Vagina (tissue), 2 donors: ENCODE measurements around the gene TSC22D3. TPM values are rescaled to one million over a fixed set of nuclear protein-coding genes. Genes with fewer than 3 reads are reported as not detected.
A peak's percentile ranks its signal among the peaks of the same experiment; 100 is the strongest.

ENCODE experiments used
- DNase-seq, 2 donors: peaks; one replicate each; pipeline ENCODE4 v3.0.0-alpha.2; 2017; ENCODE audit errors: extremely low spot score in 2 of 2
- H3K27ac ChIP-seq: fragments of 200-600 bp; sonication (generic); one replicate; pipeline ENCODE4 v1.5.1; 2019
- H3K27me3 ChIP-seq: fragments of 200-600 bp; sonication (generic); one replicate; pipeline ENCODE4 v1.5.1; 2019
- H3K36me3 ChIP-seq, 2 donors: fragments of 200-600 bp; sonication (generic); one replicate each; pipeline ENCODE4 v1.5.1; 2017 to 2019
- H3K4me1 ChIP-seq: fragments of 200-600 bp; sonication (generic); one replicate; pipeline ENCODE4 v1.5.1; 2019
- H3K4me3 ChIP-seq, 2 donors: fragments of 200-600 bp; sonication (generic); 1 replicate in 1 of 2; 2 replicates in 1 of 2; pipeline ENCODE4 v1.5.1; 2016 to 2019
- H3K9me3 ChIP-seq: fragments of 200-600 bp; sonication (generic); one replicate; pipeline ENCODE4 v1.5.1; 2019
- CTCF ChIP-seq, 3 experiments: fragments of 450-650 bp in 2 of 3; fragments of 200-600 bp in 1 of 3; sonication (generic) in 1 of 3; IDR thresholded peaks; one replicate each; pipeline ENCODE4 v1.5.1; 2017 to 2019; ENCODE audit warnings: antibody characterized with exemption in 3 of 3, mild to moderate bottlenecking in 2 of 3, moderate library complexity in 2 of 3
- POLR2A ChIP-seq, 2 donors: fragments of 450-650 bp; IDR thresholded peaks; one replicate each; pipeline ENCODE4 v1.6.1; 2017; ENCODE audit warnings: antibody characterized with exemption in 2 of 2, mild to moderate bottlenecking in 2 of 2, moderate library complexity in 2 of 2
- POLR2AphosphoS5 ChIP-seq, 2 donors: sonication (generic); formaldehyde crosslinking; IDR thresholded peaks; one replicate each; pipeline ENCODE4 v1.9.0; 2017; ENCODE audit warnings: antibody characterized with exemption in 2 of 2, mild to moderate bottlenecking in 2 of 2, low read depth in 1 of 2; ENCODE audit not compliant: insufficient read depth in 1 of 2
- intact Hi-C: fragments of 100-400 bp; cut with DNase I; formaldehyde crosslinking; loops from one replicate; pipeline ENCODE4 v1.15.1; 2023
- total RNA-seq: library from RNA; depleted of rRNA; stranded (reverse); fragments of >200 nt; gene quantifications from one replicate; pipeline ENCODE4 v1.2.3, GENCODE V29; 2016

Gene TSC22D3
- total RNA-seq, 1 donor from 2014 or later, result 780 TPM

- intact Hi-C loops, result no loop called here
These were observed 52.1 kb downstream of the TSC22D3 start for GRCh38 chrX:107723511-107723910.

GRCh38 chrX:107721966-107722707 is 53.5 kb downstream of the TSC22D3 start:
- DNase-seq, result no peak
- intact Hi-C loops, result no loop called here
- Histone ChIP-seq H3K27me3 (no peaks in the 10 kb centered on the region), H3K27ac (peak overlapping the region; percentile 54), H3K9me3 (no peaks in the 10 kb centered on the region), H3K36me3 (no peaks in the 10 kb centered on the region), H3K4me1 (peaks cover 23% of the 10 kb centered on the region), H3K4me3 (no peak overlapping the region)
- no peak for TF ChIP-seq POLR2AphosphoS5 (IDR thresholded peaks at IDR 0.05; ENCODE audit: insufficient read depth in 1 of 2, low read depth in 1 of 2)
- TF ChIP-seq CTCF (IDR thresholded peaks at IDR 0.05), result no peak

More at GRCh38 chrX:107723511-107723910, 52.1 kb downstream of the TSC22D3 start:
- Histone ChIP-seq H3K9me3 (no peaks in the 10 kb centered on the region), H3K4me3 (no peak overlapping the region), H3K27me3 (no peaks in the 10 kb centered on the region), H3K27ac (no peak overlapping the region), H3K4me1 (peaks cover 27% of the 10 kb centered on the region), H3K36me3 (no peaks in the 10 kb centered on the region)
- no peak for TF ChIP-seq POLR2A (IDR thresholded peaks at IDR 0.05)
- no peak for TF ChIP-seq POLR2AphosphoS5 (IDR thresholded peaks at IDR 0.05; ENCODE audit: insufficient read depth in 1 of 2, low read depth in 1 of 2)
- TF ChIP-seq CTCF (IDR thresholded peaks at IDR 0.05), result no peak
- DNase-seq, result no peak

- Histone ChIP-seq H3K27ac (peak overlapping the region; percentile 54), H3K4me3 (no peak overlapping the region), H3K4me1 (peaks cover 23% of the 10 kb centered on the region), H3K36me3 (no peaks in the 10 kb centered on the region), H3K9me3 (no peaks in the 10 kb centered on the region), H3K27me3 (no peaks in the 10 kb centered on the region)
- TF ChIP-seq POLR2AphosphoS5 (IDR thresholded peaks at IDR 0.05; ENCODE audit: insufficient read depth in 1 of 2, low read depth in 1 of 2), result no peak
- TF ChIP-seq POLR2A (IDR thresholded peaks at IDR 0.05), result no peak
- TF ChIP-seq CTCF (IDR thresholded peaks at IDR 0.05), result no peak
- DNase-seq, result no peak
- intact Hi-C loops, result no loop called here
These were observed 54.3 kb downstream of the TSC22D3 start for GRCh38 chrX:107721318-107721717.

- peak overlapping the region; percentile 98 for H3K27ac ChIP-seq
- H3K9me3 ChIP-seq, result no peaks in the 10 kb centered on the region
- no peaks in the 10 kb centered on the region for H3K27me3 ChIP-seq
- H3K4me3 ChIP-seq, result peak overlapping the region in 1 of 2 donors; percentile 61
- intact Hi-C loops, result loop anchor here (1.0 kb wide), 1 partner anchor 58 kb away; no protein-coding TSS in a partner anchor
- DNase-seq, result peak in 1 of 2 donors; percentile 92
- peak; percentile 47 to 88 (median 66) for TF ChIP-seq CTCF (IDR thresholded peaks at IDR 0.05)
- TF ChIP-seq POLR2AphosphoS5 (IDR thresholded peaks at IDR 0.05; ENCODE audit: insufficient read depth in 1 of 2, low read depth in 1 of 2), result peak in 1 of 2 donors; percentile 88
- no peak for TF ChIP-seq POLR2A (IDR thresholded peaks at IDR 0.05)
- peaks cover 22% of the 10 kb centered on the region for H3K4me1 ChIP-seq
- peaks cover 0 to 27% of the 10 kb centered on the region in 2 donors for H3K36me3 ChIP-seq
These were observed 57.4 kb downstream of the TSC22D3 start for GRCh38 chrX:107718156-107718621.
